GM21825 (cell line): Measurements from ENCODE around the gene OTX1.

Source experiments
- ATAC-seq: cut with Tn5 transposase; IDR thresholded peaks from one replicate; pipeline ENCODE4 v1.9.1; 2021; ENCODE audit warnings: mild to moderate bottlenecking, moderate library complexity; ENCODE audit not compliant: unreplicated experiment

OTX1 gene

GRCh38 chr2:63046961-63047320 is 3.7 kb upstream of the OTX1 start:
- ATAC-seq, result no peak

DNA sequence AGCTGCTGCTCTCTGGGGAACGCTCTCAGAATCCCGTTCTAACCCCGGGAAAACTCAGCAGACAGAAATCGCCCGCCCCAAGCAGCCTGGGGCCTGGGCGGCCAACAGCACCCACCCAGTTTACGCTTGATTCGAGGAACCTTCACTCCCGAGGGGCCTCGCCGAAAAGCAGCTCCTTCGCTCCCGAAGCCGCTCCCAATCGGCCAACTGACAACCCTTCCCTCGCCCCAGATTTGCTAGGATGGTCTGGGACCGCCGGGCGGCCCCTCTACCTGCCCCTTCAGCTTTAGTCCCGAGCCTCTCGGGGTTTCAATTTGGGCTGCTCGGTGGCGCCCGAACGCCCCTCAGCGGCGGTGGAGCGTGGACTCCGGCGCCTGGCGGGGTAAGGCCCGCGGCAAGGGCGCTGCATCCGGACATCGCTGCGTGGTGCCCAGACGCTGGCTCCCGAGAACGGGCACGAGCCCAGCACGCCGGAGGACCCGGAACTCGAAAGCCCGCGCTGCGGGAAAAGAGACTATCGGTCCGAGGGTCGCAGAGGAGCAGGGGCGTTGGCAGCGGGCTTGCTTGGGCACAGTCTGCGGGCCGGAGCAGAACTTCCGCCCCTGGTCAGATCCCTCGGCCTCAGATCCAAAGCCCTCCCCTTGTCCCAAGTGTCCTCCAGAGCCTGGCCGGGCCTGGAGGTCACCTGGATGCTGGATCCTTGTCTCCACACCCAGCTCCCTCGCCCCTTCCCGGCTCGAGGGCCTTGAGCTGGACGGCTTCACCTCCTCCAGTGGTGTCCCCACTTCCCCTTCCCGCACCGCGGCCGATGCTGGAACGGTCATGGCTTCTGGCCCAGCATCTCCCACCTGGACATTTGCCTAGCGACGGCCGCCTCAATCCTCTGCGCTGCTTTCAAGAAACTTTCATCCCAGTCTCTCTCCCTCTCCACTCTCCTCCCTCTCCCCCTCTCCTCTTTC is 3.0 kb upstream of the OTX1 start:
- no peak for ATAC-seq

GRCh38 chr2:63048367-63049171 is 2.1 kb upstream of the OTX1 start:
- ATAC-seq, result no peak

GRCh38 chr2:63049211-63049969 is 1.2 kb upstream of the OTX1 start:
- no peak for ATAC-seq

DNA sequence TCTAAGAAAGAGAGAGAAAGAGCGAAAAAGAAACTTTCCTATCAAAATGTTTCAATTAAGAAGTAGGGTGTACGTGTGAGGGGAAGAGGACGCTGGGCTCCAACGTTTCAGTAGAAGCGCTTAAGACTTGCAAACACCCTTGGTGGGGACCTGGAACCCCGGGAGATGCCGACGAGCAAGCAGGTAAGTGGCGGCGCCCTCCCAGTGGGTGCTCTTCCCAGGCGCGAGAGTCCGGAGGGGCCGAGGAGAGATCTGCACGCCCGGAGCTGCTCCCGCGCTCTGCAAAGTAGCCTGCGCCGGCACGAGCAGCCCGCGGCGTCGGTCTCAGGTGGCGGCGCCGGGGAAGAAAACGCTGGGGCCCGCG is 678 bp upstream of the OTX1 start:
- ATAC-seq, result no peak

- ATAC-seq, result no peak
Observed at GRCh38 chr2:63051042-63051794, 588 bp downstream of the OTX1 start.

DNA sequence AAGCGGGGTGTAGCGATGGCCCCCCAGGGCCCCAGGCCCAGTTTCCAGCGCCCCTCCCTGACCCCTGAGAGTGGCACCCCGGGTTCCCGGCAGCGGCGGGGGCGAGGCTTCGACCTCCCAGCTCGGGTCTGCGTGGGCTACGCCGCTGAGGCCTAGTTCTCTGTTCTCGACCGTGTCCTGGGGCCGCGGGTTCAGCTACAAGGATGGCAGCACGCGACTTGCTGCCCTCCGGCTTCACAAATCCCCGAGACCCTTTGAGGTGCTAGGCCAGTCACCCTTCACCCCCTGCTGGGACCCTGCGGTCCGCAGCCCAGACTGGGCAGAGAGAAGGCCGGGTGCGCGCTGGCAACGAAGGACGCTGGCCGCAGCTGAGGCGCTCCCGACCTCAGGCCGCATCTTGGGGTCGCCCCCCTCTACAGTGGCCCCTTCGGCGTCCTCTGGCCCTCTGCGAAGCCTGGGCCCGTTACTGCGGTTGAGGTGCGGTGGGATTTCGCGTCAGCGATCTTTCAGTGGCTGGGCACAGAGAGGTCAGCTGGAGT is 1.2 kb downstream of the OTX1 start:
- no peak for ATAC-seq

DNA sequence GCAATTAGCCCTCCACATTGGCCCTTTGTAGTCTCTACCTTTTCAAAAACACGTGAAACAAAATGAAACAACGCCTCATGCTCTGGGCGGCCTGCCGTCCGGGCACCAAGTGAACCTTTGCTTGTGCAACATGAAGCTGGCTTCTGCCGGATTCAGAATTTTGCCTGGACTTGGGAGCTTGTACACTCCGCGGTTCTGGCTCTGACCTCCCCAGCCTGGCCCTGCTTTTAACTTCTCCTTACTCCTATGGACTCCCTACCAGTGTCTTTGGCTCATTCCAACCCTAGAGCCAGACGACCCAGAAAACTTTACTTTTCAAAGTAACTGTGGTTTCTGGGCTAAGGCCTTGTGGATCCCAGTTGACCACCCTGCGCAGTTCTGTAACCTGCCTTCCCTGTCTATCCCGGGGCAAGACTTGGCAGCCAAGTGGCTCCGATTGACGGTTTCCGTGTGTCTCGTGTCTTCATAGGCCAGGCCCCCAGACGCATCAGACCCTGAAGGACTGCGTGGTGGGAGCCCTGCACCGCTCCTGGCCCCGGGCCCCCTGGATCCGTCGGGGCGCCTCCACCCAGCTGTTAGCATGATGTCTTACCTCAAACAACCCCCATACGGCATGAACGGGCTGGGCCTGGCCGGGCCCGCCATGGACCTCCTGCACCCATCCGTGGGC is 1.9 kb downstream of the OTX1 start:
- no peak for ATAC-seq

GRCh38 chr2:63053081-63053888 is 2.7 kb downstream of the OTX1 start:
- no peak for ATAC-seq

GRCh38 chr2:63053889-63054602 is 3.4 kb downstream of the OTX1 start:
- no peak for ATAC-seq

GRCh38 chr2:63054841-63055225 is 4.2 kb downstream of the OTX1 start:
- no peak for ATAC-seq

GRCh38 chr2:63055226-63056106 is 4.8 kb downstream of the OTX1 start:
- no peak for ATAC-seq

- peak; percentile 43 for ATAC-seq
Observed at GRCh38 chr2:63056107-63057050, 5.7 kb downstream of the OTX1 start.

DNA sequence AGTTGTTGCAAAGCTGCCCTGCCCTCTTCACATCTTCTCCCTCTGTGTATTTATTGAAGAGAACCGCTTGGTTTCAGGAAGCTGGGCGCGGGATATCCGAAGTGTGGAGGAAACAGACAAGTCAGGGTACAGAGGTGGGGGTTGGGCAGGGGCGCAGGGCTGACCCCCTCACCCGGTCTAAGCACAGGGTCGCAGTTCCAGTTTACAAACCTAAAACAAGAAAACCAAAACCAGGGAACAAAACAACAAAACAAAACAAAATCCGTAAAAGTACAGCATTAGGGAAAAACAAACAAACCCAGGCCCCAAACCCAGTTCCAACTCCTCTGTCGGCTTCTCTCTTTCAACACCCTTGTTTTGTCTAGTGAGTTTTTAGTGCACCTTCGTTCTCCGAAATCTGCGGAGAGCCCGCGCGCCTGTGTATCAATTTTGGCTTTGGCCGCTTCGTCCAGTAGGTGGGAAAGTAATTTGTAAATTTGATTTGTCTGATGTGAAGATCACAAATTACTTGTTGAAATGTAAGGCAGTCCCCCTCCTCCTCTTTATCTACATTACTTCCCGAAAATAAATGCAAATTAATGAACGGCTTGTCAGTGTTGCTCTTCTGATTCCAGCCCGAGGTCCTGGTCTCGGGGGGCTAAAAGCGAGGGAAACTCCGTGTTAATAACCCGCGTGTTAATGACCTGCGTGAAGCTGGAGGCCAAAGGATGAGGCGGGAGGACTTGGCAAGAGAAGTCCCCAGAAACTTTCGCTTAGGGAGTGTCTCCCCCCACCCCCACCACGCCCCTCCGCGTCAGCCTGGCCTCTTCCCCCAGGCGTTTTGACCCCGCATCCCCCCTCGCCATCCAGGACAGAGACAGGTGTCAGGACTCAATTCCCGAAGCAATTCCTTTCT is 6.9 kb downstream of the OTX1 start:
- no peak for ATAC-seq
